ENCODE measurements around the gene DHRS2.

GRCh38 chr14:23621932-23622730, 14.0 kb upstream of the DHRS2 start:
- TF ChIP-seq CTCF (IDR thresholded peaks at IDR 0.05) = no peak
- TF ChIP-seq POLR2A (IDR thresholded peaks at IDR 0.05) = no peak
- TF ChIP-seq POLR2AphosphoS5 (IDR thresholded peaks at IDR 0.05) = no peak
- TF ChIP-seq EP300 (IDR thresholded peaks at IDR 0.05) = no peak
